ENCODE measurements around the gene KIF26A.

KIF26A gene

GRCh38 chr14:104199266-104199895 lies 61.0 kb downstream of the KIF26A start:
- TF ChIP-seq GATA3 (IDR thresholded peaks at IDR 0.05; ENCODE audit: low read depth, low read length) (no peak), GATA2 (IDR thresholded peaks at IDR 0.05; ENCODE audit: low read depth, low read length) (no peak)

- TF ChIP-seq GATA2 (IDR thresholded peaks at IDR 0.05; ENCODE audit: low read depth, low read length) (no peak), GATA3 (IDR thresholded peaks at IDR 0.05; ENCODE audit: low read depth, low read length) (no peak)
These were observed 61.7 kb downstream of the KIF26A start for GRCh38 chr14:104200106-104200505.

GRCh38 chr14:104200591-104200990 lies 62.2 kb downstream of the KIF26A start:
- TF ChIP-seq GATA3 (IDR thresholded peaks at IDR 0.05; ENCODE audit: low read depth, low read length): no peak
- no peak for TF ChIP-seq GATA2 (IDR thresholded peaks at IDR 0.05; ENCODE audit: low read depth, low read length)

- TF ChIP-seq GATA2 (IDR thresholded peaks at IDR 0.05; ENCODE audit: low read depth, low read length) (no peak), GATA3 (IDR thresholded peaks at IDR 0.05; ENCODE audit: low read depth, low read length) (no peak)
These were observed 62.7 kb downstream of the KIF26A start for GRCh38 chr14:104201063-104201462.

GRCh38 chr14:104201496-104201895 lies 63.1 kb downstream of the KIF26A start:
- TF ChIP-seq GATA3 (IDR thresholded peaks at IDR 0.05; ENCODE audit: low read depth, low read length): no peak
- no peak for TF ChIP-seq GATA2 (IDR thresholded peaks at IDR 0.05; ENCODE audit: low read depth, low read length)

GRCh38 chr14:104202259-104203070 lies 64.1 kb downstream of the KIF26A start:
- no peak; the same call in 1 of the 2 replicates for TF ChIP-seq GATA3 (IDR thresholded peaks at IDR 0.05; ENCODE audit: low read depth, low read length)
- TF ChIP-seq GATA2 (IDR thresholded peaks at IDR 0.05; ENCODE audit: low read depth, low read length): peak; percentile 100

- no peak for TF ChIP-seq GATA2 (IDR thresholded peaks at IDR 0.05; ENCODE audit: low read depth, low read length)
- TF ChIP-seq GATA3 (IDR thresholded peaks at IDR 0.05; ENCODE audit: low read depth, low read length): no peak
These were observed 64.7 kb downstream of the KIF26A start for GRCh38 chr14:104203071-104203425.

- TF ChIP-seq GATA3 (IDR thresholded peaks at IDR 0.05; ENCODE audit: low read depth, low read length): no peak
- no peak for TF ChIP-seq GATA2 (IDR thresholded peaks at IDR 0.05; ENCODE audit: low read depth, low read length)
These were observed 66.3 kb downstream of the KIF26A start for GRCh38 chr14:104204660-104205149.

GRCh38 chr14:104205781-104206180 lies 67.4 kb downstream of the KIF26A start:
- TF ChIP-seq GATA3 (IDR thresholded peaks at IDR 0.05; ENCODE audit: low read depth, low read length) (no peak), GATA2 (IDR thresholded peaks at IDR 0.05; ENCODE audit: low read depth, low read length) (no peak)

GRCh38 chr14:104206281-104206904 lies 68.0 kb downstream of the KIF26A start:
- TF ChIP-seq GATA3 (IDR thresholded peaks at IDR 0.05; ENCODE audit: low read depth, low read length) (no peak), GATA2 (IDR thresholded peaks at IDR 0.05; ENCODE audit: low read depth, low read length) (no peak)

GRCh38 chr14:104207142-104208014 lies 69.0 kb downstream of the KIF26A start:
- no peak for TF ChIP-seq GATA2 (IDR thresholded peaks at IDR 0.05; ENCODE audit: low read depth, low read length)
- TF ChIP-seq GATA3 (IDR thresholded peaks at IDR 0.05; ENCODE audit: low read depth, low read length): no peak

- TF ChIP-seq GATA3 (IDR thresholded peaks at IDR 0.05; ENCODE audit: low read depth, low read length): no peak
- TF ChIP-seq GATA2 (IDR thresholded peaks at IDR 0.05; ENCODE audit: low read depth, low read length): no peak
These were observed 71.8 kb downstream of the KIF26A start for GRCh38 chr14:104209985-104210816.

- TF ChIP-seq GATA2 (IDR thresholded peaks at IDR 0.05; ENCODE audit: low read depth, low read length) (no peak), GATA3 (IDR thresholded peaks at IDR 0.05; ENCODE audit: low read depth, low read length) (no peak)
These were observed 72.4 kb downstream of the KIF26A start for GRCh38 chr14:104210817-104211195.

All from SH-SY5Y (cell line).